Breast epithelium (tissue), 4 donors: ENCODE measurements around the gene ALS2CL. TPM values are rescaled to one million over a fixed set of nuclear protein-coding genes. Genes with fewer than 3 reads are reported as not detected.

ENCODE experiments used
- DNase-seq, 2 donors: peaks; one replicate each; pipeline ENCODE4 v3.0.0-alpha.2; 2019; ENCODE audit warnings: low spot score in 2 of 2
- H3K27ac ChIP-seq, 2 donors: fragments of 200-600 bp; sonication (generic) in 1 of 2; one replicate each; pipeline ENCODE4 v1.5.1; 2016 to 2019; ENCODE audit warnings: mild to moderate bottlenecking in 1 of 2
- H3K27me3 ChIP-seq, 2 donors: fragments of 200-600 bp; sonication (generic) in 1 of 2; one replicate each; pipeline versions ENCODE4 v1.5.1 to v1.6.0; 2017 to 2019; ENCODE audit warnings: control low read depth in 1 of 2, mild to moderate bottlenecking in 1 of 2
- H3K36me3 ChIP-seq: fragments of 200-600 bp; one replicate; pipeline ENCODE4 v1.5.1; 2019
- H3K4me1 ChIP-seq, 2 donors: fragments of 200-600 bp; sonication (generic); one replicate each; pipeline ENCODE4 v1.5.1; 2016 to 2019; ENCODE audit warnings: control low read depth in 1 of 2
- H3K4me3 ChIP-seq, 3 donors: fragments of 200-600 bp; sonication (generic); 1 replicate in 2 of 3; 2 replicates in 1 of 3; pipeline ENCODE4 v1.5.1; 2016 to 2019; ENCODE audit warnings: mild to moderate bottlenecking in 3 of 3, moderate library complexity in 2 of 3
- H3K9me3 ChIP-seq, 2 donors: fragments of 200-600 bp; sonication (generic) in 1 of 2; one replicate each; pipeline ENCODE4 v1.5.1; 2016 to 2019; ENCODE audit warnings: control low read depth in 1 of 2
- CTCF ChIP-seq, 3 donors: fragments of 450-650 bp; IDR thresholded peaks; one replicate each; pipeline ENCODE4 v1.5.1; 2016 to 2017; ENCODE audit warnings: antibody characterized with exemption in 3 of 3, mild to moderate bottlenecking in 3 of 3, moderate library complexity in 3 of 3
- POLR2A ChIP-seq: fragments of 450-650 bp; IDR thresholded peaks from one replicate; pipeline ENCODE4 v1.6.1; 2016; ENCODE audit warnings: antibody characterized with exemption, mild to moderate bottlenecking, moderate library complexity
- POLR2AphosphoS5 ChIP-seq, 3 donors: sonication (generic); formaldehyde crosslinking; IDR thresholded peaks; one replicate each; pipeline ENCODE4 v1.6.1; 2017; ENCODE audit warnings: antibody characterized with exemption in 3 of 3
- intact Hi-C: fragments of 100-400 bp; cut with DNase I; formaldehyde crosslinking; loops from one replicate; pipeline ENCODE4 v1.15.1; 2023; ENCODE audit warnings: low total_unique reads
- total RNA-seq, 3 donors: library from RNA; depleted of rRNA; stranded (reverse); fragments of >200 nt; gene quantifications; one replicate each; pipeline ENCODE4 v1.1.0, GENCODE V29; 2016

The ALS2CL gene
- total RNA-seq, 3 donors from 2014 or later: 6.7 to 22.9 (median 20.6) TPM

- no peaks in the 10 kb centered on the region for H3K36me3 ChIP-seq
- DNase-seq: no peak
- no peaks in the 10 kb centered on the region for H3K4me1 ChIP-seq
- TF ChIP-seq CTCF (IDR thresholded peaks at IDR 0.05): no peak
- TF ChIP-seq POLR2AphosphoS5 (IDR thresholded peaks at IDR 0.05): no peak
- intact Hi-C loops: no loop called here
- H3K27ac ChIP-seq: no peak overlapping the region
- H3K4me3 ChIP-seq: no peak overlapping the region
- H3K9me3 ChIP-seq: no peaks in the 10 kb centered on the region
- no peaks in the 10 kb centered on the region for H3K27me3 ChIP-seq
Measured at GRCh38 chr3:46646700-46647099, 46.8 kb downstream of the ALS2CL start.

- H3K4me1 ChIP-seq: no peaks in the 10 kb centered on the region
- no peaks in the 10 kb centered on the region for H3K27me3 ChIP-seq
- TF ChIP-seq POLR2AphosphoS5 (IDR thresholded peaks at IDR 0.05) (no peak), CTCF (IDR thresholded peaks at IDR 0.05) (no peak), POLR2A (no peak)
- no peaks in the 10 kb centered on the region for H3K36me3 ChIP-seq
- H3K27ac ChIP-seq: no peak overlapping the region
- intact Hi-C loops: no loop called here
- no peak overlapping the region for H3K4me3 ChIP-seq
- DNase-seq: no peak
- peaks cover 12 to 19% of the 10 kb centered on the region in 2 donors for H3K9me3 ChIP-seq
Measured at GRCh38 chr3:46643701-46644100, 49.8 kb downstream of the ALS2CL start.

- intact Hi-C loops: no loop called here
- no peak for DNase-seq
Measured at GRCh38 chr3:46642971-46643370, 50.5 kb downstream of the ALS2CL start.

GRCh38 chr3:46640927-46641326 lies 52.6 kb downstream of the ALS2CL start:
- Histone ChIP-seq H3K4me1 (no peaks in the 10 kb centered on the region), H3K27ac (no peak overlapping the region), H3K27me3 (no peaks in the 10 kb centered on the region), H3K9me3 (peaks cover 12 to 19% of the 10 kb centered on the region in 2 donors), H3K4me3 (no peak overlapping the region), H3K36me3 (no peaks in the 10 kb centered on the region)
- no peak for DNase-seq
- intact Hi-C loops: no loop called here
- TF ChIP-seq POLR2A (no peak), CTCF (IDR thresholded peaks at IDR 0.05) (no peak), POLR2AphosphoS5 (IDR thresholded peaks at IDR 0.05) (no peak)

More at GRCh38 chr3:46642971-46643370, 50.5 kb downstream of the ALS2CL start:
- H3K9me3 ChIP-seq: peaks cover 12 to 19% of the 10 kb centered on the region in 2 donors
- no peaks in the 10 kb centered on the region for H3K4me1 ChIP-seq
- no peaks in the 10 kb centered on the region for H3K36me3 ChIP-seq
- no peaks in the 10 kb centered on the region for H3K27me3 ChIP-seq
- no peak for TF ChIP-seq CTCF (IDR thresholded peaks at IDR 0.05)
- no peak for TF ChIP-seq POLR2AphosphoS5 (IDR thresholded peaks at IDR 0.05)
- TF ChIP-seq POLR2A: no peak
- no peak overlapping the region for H3K4me3 ChIP-seq
- H3K27ac ChIP-seq: no peak overlapping the region

- no peaks in the 10 kb centered on the region for H3K27me3 ChIP-seq
Measured at GRCh38 chr3:46639221-46639620, 54.3 kb downstream of the ALS2CL start.

More at GRCh38 chr3:46639221-46639620, 54.3 kb downstream of the ALS2CL start:
- Histone ChIP-seq H3K36me3 (no peaks in the 10 kb centered on the region), H3K4me3 (no peak overlapping the region), H3K27ac (no peak overlapping the region), H3K9me3 (peaks cover 12 to 19% of the 10 kb centered on the region in 2 donors), H3K4me1 (no peaks in the 10 kb centered on the region)
- intact Hi-C loops: loop anchor here (10.0 kb wide), 1 partner anchor 134 kb away; no protein-coding TSS in a partner anchor
- DNase-seq: no peak
- TF ChIP-seq POLR2A (no peak), POLR2AphosphoS5 (IDR thresholded peaks at IDR 0.05) (no peak), CTCF (IDR thresholded peaks at IDR 0.05) (no peak)
